Stimulated activated CD4-positive, alpha-beta T cell treated with anti-CD3 and anti-CD28 coated beads, Interleukin-15, amount 100 ng/mL, for 1 hour (primary cell): ENCODE results near the gene HOMER2.

Experiments used
- DNase-seq, 2 donors: peaks; one replicate each; pipeline ENCODE4 v3.0.0-alpha.2; 2020; ENCODE audit warnings: low read depth in 1 of 2, low spot score in 1 of 2

HOMER2 gene

DNA sequence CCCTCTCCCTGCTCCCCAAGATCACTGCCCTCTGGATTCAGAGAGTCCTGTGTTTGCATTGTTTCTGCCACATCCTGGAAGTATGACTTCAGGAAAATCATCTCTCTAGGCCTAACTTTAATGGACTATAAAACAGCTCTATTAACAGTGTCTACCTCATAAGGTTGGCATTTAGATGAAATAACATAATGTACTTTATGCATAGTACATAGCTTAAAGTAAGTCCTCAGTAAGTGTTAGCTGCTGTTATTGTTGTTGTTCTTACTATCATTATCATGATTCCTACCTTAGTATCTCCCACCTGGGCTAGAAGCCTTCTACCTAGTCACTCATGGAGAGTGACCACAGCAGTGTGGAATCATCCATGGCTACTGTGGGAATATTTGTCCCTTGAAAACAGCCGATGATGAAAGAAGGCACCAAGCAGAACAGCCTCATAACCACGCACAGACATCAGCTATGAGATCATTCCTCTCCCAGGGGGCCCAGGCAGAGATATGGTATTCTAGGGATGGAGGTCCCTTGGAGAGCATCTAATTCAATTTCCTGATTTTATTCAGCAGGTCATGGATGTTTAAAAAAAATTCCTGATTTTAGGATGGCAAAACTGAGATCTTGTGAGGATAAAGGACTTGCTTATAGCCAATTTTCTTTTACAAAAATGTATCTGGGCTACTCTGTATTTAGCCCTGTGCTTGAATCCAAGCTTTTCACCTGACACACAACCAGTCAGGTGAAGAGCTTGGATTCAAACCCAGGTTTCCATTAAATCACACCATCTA lies 148.5 kb downstream of the HOMER2 start:
- no peak for DNase-seq

DNA sequence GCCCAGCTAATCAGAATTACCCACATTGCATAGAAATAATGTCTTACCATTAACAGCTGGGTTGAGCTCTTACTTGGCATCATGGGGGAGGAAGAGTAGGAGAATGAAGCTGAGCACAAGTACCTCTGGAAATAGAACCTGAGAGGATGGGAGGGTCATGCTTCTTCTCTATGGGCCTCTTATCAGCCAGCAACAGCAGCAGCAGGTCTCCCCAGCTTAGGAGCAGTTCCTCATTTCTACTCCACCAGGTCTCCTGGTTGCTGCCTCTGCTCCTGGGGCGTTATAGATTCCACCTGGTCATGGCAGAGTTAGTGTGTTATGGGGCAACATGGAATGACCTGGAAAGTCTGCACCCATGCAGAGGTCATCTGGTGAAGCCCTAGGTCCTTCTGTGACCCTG lies 150.0 kb downstream of the HOMER2 start:
- no peak for DNase-seq

DNA sequence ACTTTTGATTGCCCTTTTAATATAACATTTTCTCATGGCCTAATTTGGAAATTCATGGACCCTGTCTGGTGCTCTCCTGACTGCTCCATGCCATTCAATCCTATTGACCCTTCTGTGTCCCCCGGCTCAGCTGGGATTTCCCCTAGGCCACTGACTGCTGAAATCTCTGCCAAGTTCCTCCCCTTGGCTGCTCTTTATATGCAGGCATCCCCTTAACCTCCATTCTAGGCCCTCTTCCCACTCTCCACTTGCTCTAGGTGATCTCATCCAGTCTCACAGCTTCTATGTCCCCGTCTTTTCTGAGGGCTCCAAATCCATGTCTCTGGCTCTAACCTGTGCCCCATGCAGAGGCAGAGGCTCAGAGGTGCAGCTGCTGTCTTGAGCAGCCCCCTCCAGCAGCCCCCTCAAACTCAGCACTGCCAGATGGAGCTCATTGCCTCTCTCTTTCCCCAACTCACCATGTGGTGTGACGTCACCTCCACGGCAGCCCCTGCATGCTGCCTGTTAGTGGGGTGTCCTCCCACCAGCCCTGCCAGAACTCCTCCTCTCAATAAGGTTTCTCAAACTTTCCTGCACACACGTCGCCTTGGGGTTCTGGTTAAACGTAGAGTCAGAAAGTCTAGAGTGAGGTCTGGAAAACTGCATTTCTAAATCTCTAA lies 153.2 kb downstream of the HOMER2 start:
- no peak for DNase-seq
